Neural cell (in vitro differentiated cells): ENCODE data around the gene POU5F2.

Experiments
- CTCF ChIP-seq: fragments of 450-650 bp; IDR thresholded peaks from 2 replicates; pipeline ENCODE4 v1.5.1; 2014; ENCODE audit warnings: antibody characterized with exemption, mild to moderate bottlenecking, moderate library complexity; ENCODE audit not compliant: poor library complexity, severe bottlenecking
- EP300 ChIP-seq: fragments of 450-650 bp; conservative IDR thresholded peaks from 2 replicates; pipeline ENCODE4 v1.6.1; 2014; ENCODE audit warnings: antibody characterized with exemption, mild to moderate bottlenecking, moderate library complexity; ENCODE audit not compliant: poor library complexity, severe bottlenecking
- MXI1 ChIP-seq: fragments of 450-650 bp; conservative IDR thresholded peaks from 2 replicates; pipeline ENCODE4 v1.6.1; 2014; ENCODE audit warnings: antibody characterized with exemption, mild to moderate bottlenecking; ENCODE audit not compliant: poor library complexity, severe bottlenecking
- POLR2AphosphoS5 ChIP-seq: IDR thresholded peaks from 2 replicates; pipeline ENCODE4 v1.6.1; 2012
- SMC3 ChIP-seq: fragments of 450-650 bp; conservative IDR thresholded peaks from 2 replicates; pipeline ENCODE4 v1.6.1; 2014; ENCODE audit warnings: antibody characterized with exemption, mild to moderate bottlenecking, moderate library complexity; ENCODE audit not compliant: poor library complexity

GRCh38 chr5:93782978-93783377 lies 41.6 kb upstream of the POU5F2 start:
- no peak for TF ChIP-seq CTCF
- TF ChIP-seq SMC3 = no peak
- no peak for TF ChIP-seq MXI1
- TF ChIP-seq POLR2AphosphoS5 = no peak
- no peak for TF ChIP-seq EP300
